Thyroid gland (tissue), 4 donors: ENCODE measurements around the gene CHST9.

Experiments used
- CTCF ChIP-seq, 6 experiments: fragments of 200-600 bp in 3 of 6; fragments of 450-650 bp in 3 of 6; sonication (generic) in 3 of 6; IDR thresholded peaks; one replicate each; pipeline ENCODE4 v1.5.1; 2016 to 2019; ENCODE audit warnings: antibody characterized with exemption in 6 of 6, mild to moderate bottlenecking in 2 of 6, inconsistent platforms in 1 of 6, moderate library complexity in 1 of 6
- POLR2A ChIP-seq, 2 donors: fragments of 450-650 bp; IDR thresholded peaks; one replicate each; pipeline ENCODE4 v1.6.1; 2017; ENCODE audit warnings: antibody characterized with exemption in 2 of 2, mild to moderate bottlenecking in 2 of 2, moderate library complexity in 1 of 2

DNA sequence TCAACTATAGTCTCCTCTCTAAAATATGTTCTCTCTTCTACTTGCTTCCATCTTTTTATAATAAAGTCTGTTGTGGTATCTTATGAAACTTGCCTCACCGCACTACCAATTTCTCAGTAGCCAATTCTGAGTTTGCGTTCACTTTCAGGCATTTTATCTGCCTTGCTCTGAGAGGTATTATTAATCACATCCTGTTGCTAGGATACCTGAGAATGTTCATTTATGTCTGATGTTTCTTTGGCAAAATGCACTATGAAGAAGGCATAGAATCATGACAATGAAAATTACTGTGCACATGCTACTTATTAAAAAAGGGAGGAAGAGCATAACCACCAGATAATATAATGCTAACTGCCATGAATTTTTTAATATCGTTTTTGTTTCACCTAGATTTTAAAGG lies 130.2 kb downstream of the CHST9 start:
- TF ChIP-seq CTCF (IDR thresholded peaks at IDR 0.05) = no peak
- no peak for TF ChIP-seq POLR2A (IDR thresholded peaks at IDR 0.05)
